ENCODE results near the gene SP140. TPM values are rescaled to one million over a fixed set of nuclear protein-coding genes. Genes with fewer than 3 reads are reported as not detected.
"Not testable (repeated sequence)": the region's sequence is repeated elsewhere in the genome, so short reads cannot be mapped to it uniquely, and the experiment has no call there.

The SP140 gene
- not detected in 2 replicates for total RNA-seq

- no peak for DNase-seq (ENCODE audit: low read depth in 2 of 2)
Observed at GRCh38 chr2:230225486-230225885, at the start of gene SP140. TSS of gene SP140 (plus strand) at chr2:230225736. CDS start at chr2:230225845, 109 bp downstream.

- no peak for DNase-seq (ENCODE audit: low read depth in 2 of 2)
Observed at GRCh38 chr2:230176996-230177395, 48.5 kb upstream of the SP140 start.

- no peak for DNase-seq (ENCODE audit: low read depth in 2 of 2)
Observed at GRCh38 chr2:230178546-230179485, 46.7 kb upstream of the SP140 start.

GRCh38 chr2:230179907-230180306 is 45.6 kb upstream of the SP140 start:
- DNase-seq (ENCODE audit: low read depth in 2 of 2), result no peak

GRCh38 chr2:230181195-230181594 is 44.3 kb upstream of the SP140 start:
- no peak for DNase-seq (ENCODE audit: low read depth in 2 of 2)

GRCh38 chr2:230184727-230185578 is 40.6 kb upstream of the SP140 start:
- DNase-seq (ENCODE audit: low read depth in 2 of 2), result peak in 1 of 2 donors; percentile 20

- no peak for DNase-seq (ENCODE audit: low read depth in 2 of 2)
Observed at GRCh38 chr2:230202430-230203109, 23.0 kb upstream of the SP140 start.

GRCh38 chr2:230203110-230203676 is 22.3 kb upstream of the SP140 start:
- DNase-seq (ENCODE audit: low read depth in 2 of 2), result peak in 1 of 2 donors; percentile 40

- no peak for DNase-seq (ENCODE audit: low read depth in 2 of 2)
Observed at GRCh38 chr2:230205034-230205433, 20.5 kb upstream of the SP140 start.

GRCh38 chr2:230205721-230206120 is 19.8 kb upstream of the SP140 start:
- DNase-seq (ENCODE audit: low read depth in 2 of 2), result no peak

- no peak for DNase-seq (ENCODE audit: low read depth in 2 of 2)
Observed at GRCh38 chr2:230208576-230208975, 17.0 kb upstream of the SP140 start.

- DNase-seq (ENCODE audit: low read depth in 2 of 2), result no peak
Observed at GRCh38 chr2:230209422-230210051, 16.0 kb upstream of the SP140 start.

- DNase-seq (ENCODE audit: low read depth in 2 of 2), result no peak
Observed at GRCh38 chr2:230216489-230216888, 9.0 kb upstream of the SP140 start.

GRCh38 chr2:230217424-230217823 is 8.1 kb upstream of the SP140 start:
- no peak for DNase-seq (ENCODE audit: low read depth in 2 of 2)

GRCh38 chr2:230218421-230218820 is 7.1 kb upstream of the SP140 start:
- DNase-seq (ENCODE audit: low read depth in 2 of 2), result peak in 1 of 2 donors; percentile 7

GRCh38 chr2:230219419-230220331 is 5.9 kb upstream of the SP140 start, which contains the start of gene SP110:
TSS of gene SP110 (minus strand) at chr2:230219984. CDS start at chr2:230216927, 3,057 bp downstream.
- DNase-seq (ENCODE audit: low read depth in 2 of 2), result peak; percentile 45 to 80

- DNase-seq (ENCODE audit: low read depth in 2 of 2), result no peak
Observed at GRCh38 chr2:230220347-230220969, 5.1 kb upstream of the SP140 start.

- no peak for DNase-seq (ENCODE audit: low read depth in 2 of 2)
Observed at GRCh38 chr2:230221493-230221892, 4.0 kb upstream of the SP140 start.

GRCh38 chr2:230222829-230223228 is 2.7 kb upstream of the SP140 start:
- not testable (repeated sequence) for DNase-seq (ENCODE audit: low read depth in 2 of 2)

Measured in lung microvascular endothelial cell (primary cell).